ENCODE results near the gene PTPRD.

- TF ChIP-seq CTCF (conservative IDR thresholded peaks at IDR 0.05 in 1 of 2, IDR thresholded peaks at IDR 0.05 in 1 of 2; ENCODE audit: extremely low read depth in 1 of 2, insufficient read depth in 1 of 2, low read depth in 1 of 2, low read length in 2 of 2) (no peak), EZH2 (IDR thresholded peaks at IDR 0.05; ENCODE audit: borderline replicate concordance, low read length) (no peak)
Measured at GRCh38 chr9:8412327-8412726, 2200.5 kb downstream of the PTPRD start.
